T-helper 2 cell treated with Interferon-gamma antibody and Interleukin-4, amounts not matched to agents 100 ng/mL and 5 ng/mL, for 36 hours (primary cell): ENCODE results near the gene TMEM223. TPM values are rescaled to one million over a fixed set of nuclear protein-coding genes. Genes with fewer than 3 reads are reported as not detected.
"Not testable (repeated sequence)": the region's sequence is repeated elsewhere in the genome, so short reads cannot be mapped to it uniquely, and the experiment has no call there.

Experiments used
- intact Hi-C: fragments of 100-400 bp; cut with micrococcal nuclease; formaldehyde crosslinking; loops from one replicate; pipeline ENCODE4 v1.15.1; 2023
- total RNA-seq: library from RNA; stranded (reverse); gene quantifications from 2 replicates; pipeline ENCODE4 v1.2.3, GENCODE V29; 2022

TMEM223 gene
- 19.6 and 19.8 TPM in 2 replicates for total RNA-seq

DNA sequence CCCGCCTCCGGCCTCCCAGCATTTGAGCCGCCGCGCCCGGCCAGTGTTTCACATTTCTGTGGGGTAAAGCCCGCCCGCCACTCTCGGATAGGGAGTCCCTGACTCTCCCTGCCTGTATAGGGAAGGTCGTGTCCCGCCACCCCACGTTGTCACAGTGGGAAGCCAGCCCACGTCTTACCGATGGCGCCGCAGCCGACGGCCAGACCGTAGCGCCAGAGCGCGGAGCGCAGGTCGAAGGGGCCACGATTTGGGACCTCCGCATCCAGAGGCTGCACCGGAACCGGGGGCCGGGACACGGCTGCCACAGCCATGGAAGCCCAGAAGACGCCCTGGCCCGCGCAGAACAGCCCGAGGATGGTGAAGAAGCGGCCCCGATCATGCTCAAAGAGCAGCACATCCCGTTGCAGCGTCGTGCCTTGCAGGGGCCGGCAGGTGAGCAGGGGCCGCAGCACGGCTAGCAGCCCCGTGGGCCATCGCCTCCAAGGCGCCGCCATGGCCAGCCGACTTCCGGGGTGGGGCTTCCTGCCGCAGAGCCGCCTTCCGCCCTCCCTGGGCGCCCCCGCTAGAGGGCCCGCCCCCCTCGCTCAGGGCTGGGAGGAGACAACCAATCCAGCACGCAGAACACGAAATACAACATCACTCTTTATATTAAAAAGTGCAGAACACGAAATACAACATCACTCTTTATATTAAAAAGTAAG is at the start of gene TMEM223:
Gene TMEM223 (minus strand): TSS at position 506 of the 701 bp plus-strand sequence. CDS start 12 bp downstream, at position 494.
- intact Hi-C loops = loop anchor here (1.0 kb wide), 4 partner anchors 14 to 90 kb away; partner anchors contain the start of genes HNRNPUL2, NXF1, STX5 and TEX54

DNA sequence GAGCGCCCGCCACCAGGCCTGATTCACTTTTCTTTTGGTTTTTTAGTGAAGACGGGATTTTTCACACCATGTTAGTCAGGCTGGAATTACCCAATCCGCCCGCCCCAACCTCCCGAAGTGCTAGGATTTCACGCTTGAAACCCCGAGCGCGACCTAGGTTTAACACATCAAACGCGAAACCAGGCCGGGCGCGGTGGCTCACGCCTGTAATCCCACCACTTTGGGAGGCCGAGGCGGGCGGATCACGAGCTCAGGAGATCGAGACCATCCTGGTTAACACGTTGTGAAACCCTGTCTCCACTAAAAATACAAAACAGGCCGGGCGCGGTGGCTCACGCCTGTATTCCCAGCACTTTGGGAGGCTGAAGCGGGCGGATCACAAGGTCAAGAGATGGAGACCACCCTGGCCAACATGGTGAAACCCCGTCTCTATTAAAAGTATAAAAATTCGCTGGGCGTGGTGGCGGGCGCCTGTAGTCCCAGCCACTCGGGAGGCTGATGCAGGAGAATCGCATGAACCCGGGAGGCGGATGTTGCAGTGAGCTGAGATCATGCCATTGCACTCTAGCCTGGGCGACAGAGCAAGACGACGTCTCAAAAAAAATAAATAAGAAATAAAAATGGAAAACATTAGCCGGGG is 49.0 kb upstream of the TMEM223 start:
- intact Hi-C loops = loop anchor here (1.0 to 5.0 kb wide), 6 partner anchors 15 to 284 kb away; partner anchors contain the start of genes EEF1G, HNRNPUL2, POLR2G and TMEM179B

GRCh38 chr11:62839050-62839945 is 47.5 kb upstream of the TMEM223 start, which contains the start of gene WDR74:
Gene WDR74, minus strand, starts transcription at chr11:62839590. Its CDS starts 20 bp downstream, at chr11:62839570.
- intact Hi-C loops = loop anchor here (1.0 kb wide), 3 partner anchors 8 to 41 kb away; partner anchors contain the start of genes NXF1 and SLC3A2

- intact Hi-C loops = no loop called here
These were observed 43.5 kb upstream of the TMEM223 start for GRCh38 chr11:62835336-62835735.

DNA sequence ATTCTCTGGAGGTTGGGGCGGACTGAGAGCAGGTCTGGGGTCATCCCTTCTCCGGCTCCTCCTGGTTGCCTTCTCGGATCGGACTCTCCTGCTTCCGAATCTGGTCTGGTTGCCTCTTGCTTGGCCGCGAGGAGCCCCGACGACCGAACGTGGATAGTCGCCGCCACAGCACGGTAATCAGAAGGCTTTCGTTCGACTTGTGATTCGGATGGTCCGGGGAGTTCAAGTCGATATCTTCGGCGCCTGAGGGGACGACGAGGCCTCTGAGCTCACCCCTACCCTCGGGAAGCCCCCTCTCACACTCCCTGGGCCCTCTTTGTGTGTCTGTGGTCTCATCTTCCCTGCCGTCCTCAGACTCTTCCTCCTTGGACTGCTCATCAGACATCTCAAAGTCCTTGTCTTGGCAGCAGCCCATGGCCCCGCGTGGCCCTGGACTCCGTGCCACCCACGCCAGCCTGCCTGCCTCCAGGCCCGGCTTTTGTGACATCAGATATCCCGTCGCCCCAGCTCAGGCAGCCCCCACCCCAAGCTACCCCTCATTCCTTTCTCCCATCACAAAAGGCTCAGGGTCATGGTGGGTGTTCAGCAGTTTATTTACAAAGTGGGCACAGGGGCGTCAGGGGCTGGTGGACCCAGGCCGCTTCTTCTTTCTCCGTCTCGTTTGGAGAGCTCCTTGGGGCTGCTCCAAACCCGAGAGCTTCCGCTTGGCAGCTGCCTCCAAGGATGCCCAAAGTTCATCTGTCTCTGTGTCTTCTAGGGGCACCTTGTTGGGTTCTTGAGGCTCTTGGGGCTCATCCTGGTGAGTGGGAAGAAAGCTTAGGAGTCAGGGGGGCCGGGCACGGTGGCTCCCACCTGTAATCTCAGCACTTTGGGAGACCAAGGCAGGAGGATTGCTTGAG is 40.8 kb upstream of the TMEM223 start, which contains the start of gene TEX54:
Gene TEX54 (minus strand): TSS at position 506 of the 899 bp plus-strand sequence.
- intact Hi-C loops = loop anchor here (1.0 to 5.0 kb wide), 4 partner anchors 23 to 125 kb away; partner anchors contain the start of genes BSCL2, GNG3, TMEM179B and TMEM223

- intact Hi-C loops = loop anchor here (1.0 to 5.0 kb wide), 6 partner anchors 8 to 124 kb away; partner anchors contain the start of genes BSCL2, GNG3, SLC3A2 and TMEM179B
These were observed 39.9 kb upstream of the TMEM223 start, which contains the start of gene STX5 for GRCh38 chr11:62831520-62832335. Gene STX5, minus strand, starts transcription at chr11:62832051. Its CDS starts 808 bp downstream, at chr11:62831243.

DNA sequence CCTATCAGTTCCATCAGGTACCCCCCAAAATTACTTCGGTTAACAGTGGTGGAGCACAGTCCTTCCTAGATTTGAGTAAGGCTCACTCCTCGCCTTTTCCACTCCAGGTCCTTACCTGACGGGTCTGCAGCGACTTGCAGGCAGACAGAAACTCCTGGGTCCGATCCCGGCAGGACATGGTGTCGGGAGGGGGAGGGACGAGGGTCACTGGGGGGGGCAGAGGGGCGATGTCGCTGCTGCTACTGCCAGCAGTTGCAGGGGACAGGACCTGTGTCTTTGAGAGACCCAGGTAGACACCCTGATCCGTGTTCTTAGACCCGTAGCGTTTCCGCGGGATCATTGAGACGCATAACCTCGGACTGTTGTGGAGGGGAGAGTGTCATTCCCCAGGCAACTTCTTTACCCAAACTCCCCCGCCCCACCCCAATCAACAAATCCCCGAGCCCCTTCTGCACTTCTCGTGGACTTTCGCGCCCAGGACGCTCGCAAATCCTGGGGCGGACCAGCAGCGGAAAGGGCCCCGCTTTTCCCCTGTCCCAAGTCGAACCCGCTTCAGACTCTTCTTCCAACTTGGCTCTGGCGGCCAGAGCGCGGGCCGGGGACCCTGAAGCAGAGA is 39.2 kb upstream of the TMEM223 start:
- intact Hi-C loops = loop anchor here (1.0 to 5.0 kb wide), 3 partner anchors 8 to 124 kb away; partner anchors contain the start of genes BSCL2, GNG3, SLC3A2 and WDR74

DNA sequence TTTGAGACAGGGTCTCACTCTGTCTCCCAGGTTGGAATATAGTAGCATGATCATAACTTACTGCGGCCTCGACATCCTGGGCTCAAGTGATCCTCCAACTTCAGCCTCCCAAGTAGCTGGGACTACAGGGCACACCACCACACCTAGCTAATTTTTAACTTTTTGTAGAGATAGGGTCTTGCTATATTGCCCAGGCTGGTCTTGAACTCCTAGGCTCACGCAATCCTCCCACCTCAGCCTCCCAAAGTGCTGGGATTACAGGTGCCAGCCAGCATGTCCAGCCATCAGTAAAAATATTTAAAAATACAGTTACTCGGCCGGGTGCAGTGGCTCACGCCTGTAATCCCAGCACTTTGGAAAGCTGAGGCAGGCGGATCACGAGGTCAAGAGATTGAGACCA is 36.3 kb upstream of the TMEM223 start:
- intact Hi-C loops = not testable (repeated sequence)

- intact Hi-C loops = no loop called here
These were observed 31.9 kb upstream of the TMEM223 start for GRCh38 chr11:62823677-62824076.

DNA sequence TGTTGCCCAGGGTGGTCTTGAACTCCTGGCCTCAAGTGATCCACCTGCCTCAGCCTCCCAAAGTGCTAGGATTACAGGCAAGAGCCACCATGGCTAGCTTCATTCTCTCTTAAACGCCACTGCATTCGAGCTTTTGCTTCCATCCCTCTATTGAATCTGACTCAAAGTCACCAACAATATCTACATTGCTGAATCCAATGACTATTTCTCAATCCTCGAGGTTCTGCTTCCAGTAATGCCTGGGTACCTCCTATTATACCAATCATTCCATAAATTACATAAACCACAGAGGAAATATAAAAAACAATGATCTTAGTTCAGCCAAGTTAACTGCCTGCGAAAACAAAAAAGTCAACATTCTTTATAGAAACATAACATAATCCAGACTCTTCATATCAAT is 25.3 kb upstream of the TMEM223 start:
- intact Hi-C loops = no loop called here

DNA sequence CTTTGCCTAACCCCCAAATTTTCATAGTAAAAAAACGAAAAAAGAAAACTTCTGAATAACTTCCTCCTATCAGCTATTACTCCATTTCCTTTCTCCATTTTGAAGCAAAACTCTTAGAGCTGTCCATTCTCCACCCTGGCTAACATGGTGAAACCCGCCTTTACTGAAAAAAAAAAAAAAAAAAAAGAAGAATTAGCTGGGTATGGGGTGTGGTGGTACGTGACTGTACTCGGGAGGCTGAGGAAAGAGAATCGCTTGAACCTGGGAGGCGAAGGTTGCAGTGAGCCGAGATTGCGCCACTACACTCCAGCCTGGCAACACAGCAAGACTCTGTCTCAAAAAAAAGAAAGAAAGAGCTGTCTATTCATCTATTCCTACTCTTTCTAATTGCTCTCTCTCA is 24.8 kb upstream of the TMEM223 start:
- intact Hi-C loops = no loop called here

- intact Hi-C loops = no loop called here
These were observed 19.9 kb upstream of the TMEM223 start for GRCh38 chr11:62811659-62812058.

DNA sequence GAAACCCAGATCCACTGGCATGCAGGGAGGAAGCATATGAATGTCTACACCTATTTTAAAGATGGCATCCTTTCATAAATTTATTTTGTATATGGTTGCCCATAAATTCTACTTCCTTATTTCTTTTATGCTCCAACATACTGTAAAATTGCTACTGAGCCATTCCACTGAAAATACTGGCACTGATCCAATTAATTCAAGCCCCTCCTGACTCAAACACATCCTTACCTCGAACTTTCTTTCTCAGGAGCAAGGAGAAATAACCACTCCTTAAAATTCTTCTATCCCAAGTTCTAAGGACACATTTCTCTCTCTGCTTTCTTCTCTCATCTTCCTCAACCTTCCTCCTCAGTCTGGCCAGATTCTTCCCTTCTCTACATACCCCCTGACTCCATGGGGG is 18.9 kb upstream of the TMEM223 start:
- intact Hi-C loops = no loop called here

GRCh38 chr11:62806611-62807121 is 14.9 kb upstream of the TMEM223 start:
- intact Hi-C loops = no loop called here

- intact Hi-C loops = loop anchor here (1.0 kb wide), 5 partner anchors 14 to 78 kb away; partner anchors contain the start of genes SLC3A2, TMEM179B, TMEM223 and TTC9C
These were observed 14.2 kb upstream of the TMEM223 start for GRCh38 chr11:62805961-62806441.

- intact Hi-C loops = loop anchor here (1.0 kb wide), 5 partner anchors 13 to 77 kb away; partner anchors contain the start of genes SLC3A2, TMEM179B, TMEM223 and TTC9C
These were observed 13.5 kb upstream of the TMEM223 start, which contains the start of gene NXF1 for GRCh38 chr11:62805076-62805892. Gene NXF1, minus strand, starts transcription at chr11:62805440. Its CDS starts 84 bp downstream, at chr11:62805356.
